CD4-positive, alpha-beta memory T cell (primary cell): Measurements from ENCODE around the gene ELMOD3. TPM values are rescaled to one million over a fixed set of nuclear protein-coding genes. Genes with fewer than 3 reads are reported as not detected.
"Not testable (repeated sequence)": the region's sequence is repeated elsewhere in the genome, so short reads cannot be mapped to it uniquely, and the experiment has no call there.

ENCODE experiments used
- CTCF ChIA-PET: fragments of 350-600 bp; sonication (Branson Sonifier 250); formaldehyde crosslinking; loops from one replicate; lab custom pipeline; 2021; ENCODE audit warnings: inconsistent platforms; ENCODE audit not compliant: partially characterized antibody; lab: Charles Lee
- POLR2A ChIA-PET: fragments of 350-600 bp; sonication (Branson Sonifier 250); formaldehyde crosslinking; loops from one replicate; lab custom pipeline; 2021; ENCODE audit not compliant: partially characterized antibody; lab: Charles Lee
- DNase-seq, 5 donors: peaks; one replicate each; pipeline versions ENCODE4 v3.0.0 to v3.0.0-alpha.2; 2020 to 2022; ENCODE audit warnings: mixed read lengths in 1 of 5
- H3K27ac ChIP-seq: one replicate; pipeline ENCODE4 v1.7.0; 2013; ENCODE audit warnings: low read depth, low read length
- H3K27me3 ChIP-seq: 2 replicates; pipeline ENCODE4 v1.7.0; 2013; ENCODE audit warnings: mild to moderate bottlenecking, low read length, moderate library complexity; ENCODE audit not compliant: insufficient read depth
- H3K36me3 ChIP-seq: 2 replicates; pipeline ENCODE4 v1.7.0; 2013; ENCODE audit warnings: mild to moderate bottlenecking, low read length, moderate library complexity; ENCODE audit not compliant: insufficient read depth
- H3K4me1 ChIP-seq: 2 replicates; pipeline ENCODE4 v1.7.0; 2013; ENCODE audit warnings: mild to moderate bottlenecking, low read length, moderate library complexity; ENCODE audit not compliant: insufficient read depth
- H3K4me3 ChIP-seq, 2 donors: one replicate each; pipeline ENCODE4 v1.7.0; 2013; ENCODE audit warnings: low read length in 2 of 2, mild to moderate bottlenecking in 1 of 2
- H3K9me3 ChIP-seq, 2 donors: one replicate each; pipeline ENCODE4 v1.7.0; 2013; ENCODE audit warnings: low read length in 2 of 2, control low read depth in 1 of 2; ENCODE audit not compliant: control insufficient read depth in 1 of 2
- H3K27ac Mint-ChIP-seq, 7 donors: one replicate each; pipeline ENCODE4 v1.8.0; 2020 to 2021; ENCODE audit warnings: mixed read lengths in 7 of 7, mild to moderate bottlenecking in 6 of 7, inconsistent platforms in 3 of 7, moderate library complexity in 3 of 7
- H3K27me3 Mint-ChIP-seq, 2 donors: one replicate each; pipeline ENCODE4 v1.8.0; 2020 to 2021; ENCODE audit warnings: mixed read lengths in 2 of 2
- H3K36me3 Mint-ChIP-seq, 2 donors: one replicate each; pipeline ENCODE4 v1.8.0; 2020 to 2021; ENCODE audit warnings: mixed read lengths in 2 of 2, inconsistent platforms in 1 of 2, mild to moderate bottlenecking in 1 of 2
- H3K4me1 Mint-ChIP-seq, 4 donors: one replicate each; pipeline ENCODE4 v1.8.0; 2020 to 2021; ENCODE audit warnings: mixed read lengths in 4 of 4, mild to moderate bottlenecking in 1 of 4
- H3K4me3 Mint-ChIP-seq, 8 donors: one replicate each; pipeline ENCODE4 v1.8.0; 2020 to 2021; ENCODE audit warnings: mixed read lengths in 8 of 8, mild to moderate bottlenecking in 7 of 8, moderate library complexity in 6 of 8, inconsistent platforms in 3 of 8
- H3K9me3 Mint-ChIP-seq, 8 donors: one replicate each; pipeline ENCODE4 v1.8.0; 2020 to 2021; ENCODE audit warnings: mixed read lengths in 8 of 8, mild to moderate bottlenecking in 5 of 8, inconsistent platforms in 3 of 8, moderate library complexity in 1 of 8
- intact Hi-C: fragments of 100-400 bp; cut with micrococcal nuclease; formaldehyde crosslinking; loops from one replicate; pipeline ENCODE4 v1.15.1; 2023
- polyA plus RNA-seq, 2 donors: library from polyadenylated mRNA; unstranded; fragments of 300-500 nt; fragmentation: Illumina TruSeq; gene quantifications; one replicate each; pipeline ENCODE4 v1.2.3, GENCODE V29; 2021
- total RNA-seq, 2 experiments: library from RNA; stranded (reverse); gene quantifications; one replicate each; pipeline ENCODE4 v1.2.3, GENCODE V29; 2021

ELMOD3 gene
- total and polyA plus RNA-seq, 4 experiments from 2014 or later, result 10.1 to 33.2 (median 20.5) TPM

DNA sequence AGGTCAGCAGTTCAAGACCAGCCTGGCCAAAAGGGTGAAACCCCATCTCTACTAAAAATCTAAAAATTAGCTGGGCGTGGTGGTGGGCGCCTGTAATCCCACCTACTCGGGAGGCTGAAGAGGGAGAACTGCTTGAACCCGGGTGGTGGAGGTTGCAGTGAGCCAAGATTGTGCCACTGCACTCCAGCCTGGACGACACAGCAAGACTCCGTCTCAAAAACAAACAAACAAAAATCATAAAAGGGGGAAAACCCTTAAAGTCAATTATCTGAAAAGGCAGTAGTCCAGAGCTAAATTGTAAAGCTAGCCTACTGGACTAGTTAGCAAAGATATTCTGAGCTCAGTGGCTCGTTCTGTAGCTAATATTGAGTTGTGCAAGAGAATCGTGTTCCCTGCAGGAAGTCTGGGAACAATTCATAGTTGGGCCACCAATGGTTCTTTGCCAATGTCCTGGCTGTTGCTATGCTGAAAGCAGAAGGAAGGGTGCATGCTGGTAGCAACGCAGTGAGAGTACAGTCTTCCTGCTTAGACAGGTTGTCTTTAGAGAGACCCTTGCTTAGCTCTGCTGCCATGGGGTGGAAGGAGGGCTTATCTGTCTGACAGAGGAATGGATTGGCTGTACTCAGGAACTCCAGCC, 31.1 kb upstream of the ELMOD3 start:
- intact Hi-C loops, result loop anchor here (10.0 kb wide), 1 partner anchor 291 kb away; the partner anchor contains the start of genes C2orf68 and USP39
- H3K36me3 Mint-ChIP-seq, result peaks cover 86 to 97% of the 10 kb centered on the region in 2 donors

DNA sequence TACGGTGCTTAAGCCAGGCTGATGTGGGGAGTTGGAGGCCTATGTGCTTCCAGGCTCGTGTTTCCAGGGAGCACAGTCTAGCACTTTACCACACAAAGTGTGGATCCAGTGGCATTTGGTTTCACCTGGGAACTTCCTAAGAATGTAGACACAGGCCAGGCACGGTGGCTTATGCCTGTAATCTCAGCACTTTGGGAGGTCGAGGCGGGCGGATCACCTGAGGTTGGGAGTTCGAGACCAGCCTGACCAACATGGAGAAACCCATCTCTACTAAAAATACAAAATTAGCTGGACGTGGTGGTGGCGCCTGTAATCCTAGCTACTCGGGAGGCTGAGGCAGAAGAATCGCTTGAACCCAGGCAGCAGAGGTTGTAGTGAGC, 30.6 kb upstream of the ELMOD3 start:
- intact Hi-C loops, result loop anchor here (10.0 kb wide), 1 partner anchor 291 kb away; the partner anchor contains the start of genes C2orf68 and USP39
- not testable (repeated sequence) for H3K9me3 ChIP-seq, H3K9me3 Mint-ChIP-seq, DNase-seq, H3K27me3 ChIP-seq, H3K27me3 Mint-ChIP-seq, H3K4me3 ChIP-seq
- Histone ChIP-seq H3K4me1 (peaks cover 78% of the 10 kb centered on the region), H3K27ac (peak overlapping the region; percentile 98), H3K36me3 (peaks cover 56% of the 10 kb centered on the region)
- H3K27ac Mint-ChIP-seq, result peak overlapping the region; percentile 79 to 100 (median 93)
- peaks cover 81 to 94% of the 10 kb centered on the region in 2 donors for H3K36me3 Mint-ChIP-seq
- ChIA-PET CTCF (interaction anchor here (0.9 to 5.5 kb wide), 5 partner anchors 11 to 227 kb away, joined by 3 to 28 read pairs (median 4); no protein-coding TSS in a partner anchor), POLR2A (interaction anchor here (1.7 to 12.9 kb wide), 3 partner anchors 11 to 216 kb away, joined by 3 to 268 read pairs (median 240); partner anchors contain the start of genes ELMOD3 and RETSAT)
- peak overlapping the region; percentile 92 to 100 (median 98) for H3K4me3 Mint-ChIP-seq
- peaks cover 53 to 99% (median 66%) of the 10 kb centered on the region in 4 donors for H3K4me1 Mint-ChIP-seq

More for the DNA sequence above, 31.1 kb upstream of the ELMOD3 start:
- H3K27ac Mint-ChIP-seq, result peak overlapping the region; percentile 79 to 100 (median 93)
- CTCF ChIA-PET, result interaction anchor here (0.9 to 5.5 kb wide), 5 partner anchors 11 to 228 kb away, joined by 3 to 28 read pairs (median 4); no protein-coding TSS in a partner anchor
- H3K9me3 ChIP-seq, result no peaks in the 10 kb centered on the region
- H3K4me1 Mint-ChIP-seq, result peaks cover 55 to 99% (median 67%) of the 10 kb centered on the region in 4 donors
- DNase-seq, result no peak
- POLR2A ChIA-PET, result interaction anchor here (1.7 to 12.9 kb wide), 3 partner anchors 10 to 216 kb away, joined by 3 to 268 read pairs (median 240); partner anchors contain the start of genes ELMOD3 and RETSAT
- no peaks in the 10 kb centered on the region for H3K9me3 Mint-ChIP-seq
- H3K27me3 Mint-ChIP-seq, result no peaks in the 10 kb centered on the region
- peaks cover 59% of the 10 kb centered on the region for H3K36me3 ChIP-seq
- H3K27me3 ChIP-seq, result no peaks in the 10 kb centered on the region
- peak overlapping the region; percentile 92 to 100 (median 98) for H3K4me3 Mint-ChIP-seq
- H3K4me3 ChIP-seq, result no peak overlapping the region
- peak overlapping the region; percentile 21 for H3K27ac ChIP-seq
- peaks cover 78% of the 10 kb centered on the region for H3K4me1 ChIP-seq

DNA sequence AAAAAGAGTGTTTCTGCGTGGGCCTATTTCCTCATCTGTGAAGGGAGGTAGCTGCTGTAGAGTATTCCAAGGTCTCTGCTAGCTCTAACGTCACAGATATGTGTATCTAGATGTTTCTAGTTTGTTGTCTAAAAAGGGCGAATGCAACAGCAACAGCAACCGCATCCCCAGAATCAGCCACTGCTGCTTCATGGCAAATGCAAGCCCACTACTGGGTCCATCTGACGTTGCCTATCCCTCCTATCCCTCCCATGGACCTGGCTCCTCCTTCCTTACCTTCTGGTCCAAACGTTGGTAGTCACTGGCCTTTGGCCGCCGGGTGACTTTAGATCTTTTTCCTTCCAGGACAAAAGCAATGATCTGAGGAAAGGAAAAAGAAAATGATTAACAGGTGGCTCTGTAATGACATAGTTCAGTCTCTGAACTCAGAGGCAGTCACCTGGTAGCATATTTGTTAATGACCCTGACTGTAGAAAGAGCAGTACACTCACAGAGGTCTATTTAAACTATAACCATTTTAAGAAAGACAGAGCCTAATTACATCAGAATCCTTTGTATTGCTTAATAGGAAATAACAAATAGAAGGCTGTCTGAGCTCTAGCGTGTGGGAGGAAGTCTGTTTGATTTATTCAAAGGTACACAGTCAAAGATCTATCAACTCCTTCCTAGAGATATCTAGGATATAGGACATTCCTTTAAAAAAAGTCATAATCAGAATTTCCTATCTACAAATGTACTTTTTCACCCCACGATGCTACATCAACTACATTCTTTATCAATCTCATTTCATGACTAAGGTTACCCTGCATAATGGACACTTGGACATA, 29.7 kb upstream of the ELMOD3 start:
- Histone ChIP-seq H3K27ac (peak overlapping the region; percentile 98), H3K9me3 (no peaks in the 10 kb centered on the region), H3K27me3 (no peaks in the 10 kb centered on the region), H3K36me3 (peaks cover 49% of the 10 kb centered on the region), H3K4me3 (peak overlapping the region; percentile 99 to 100), H3K4me1 (peaks cover 76% of the 10 kb centered on the region)
- Mint-ChIP-seq H3K27ac (peak overlapping the region; percentile 49 to 100 (median 99)), H3K27me3 (no peaks in the 10 kb centered on the region), H3K9me3 (no peaks in the 10 kb centered on the region), H3K4me1 (peaks cover 49 to 97% (median 63%) of the 10 kb centered on the region in 4 donors), H3K36me3 (peaks cover 75 to 86% of the 10 kb centered on the region in 2 donors), H3K4me3 (peak overlapping the region; percentile 92 to 100 (median 98))
- ChIA-PET POLR2A (interaction anchor here (0.6 to 12.9 kb wide), 8 partner anchors 12 to 353 kb away, joined by 3 to 268 read pairs (median 4); partner anchors contain the start of genes ELMOD3, GGCX, KCMF1 and RETSAT), CTCF (interaction anchor here (1.0 to 5.5 kb wide), 5 partner anchors 16 to 227 kb away, joined by 3 to 28 read pairs (median 4); no protein-coding TSS in a partner anchor)
- intact Hi-C loops, result loop anchor here (10.0 kb wide), 1 partner anchor 290 kb away; the partner anchor contains the start of genes C2orf68 and USP39
- peak in 1 of 5 donors; percentile 60 for DNase-seq

DNA sequence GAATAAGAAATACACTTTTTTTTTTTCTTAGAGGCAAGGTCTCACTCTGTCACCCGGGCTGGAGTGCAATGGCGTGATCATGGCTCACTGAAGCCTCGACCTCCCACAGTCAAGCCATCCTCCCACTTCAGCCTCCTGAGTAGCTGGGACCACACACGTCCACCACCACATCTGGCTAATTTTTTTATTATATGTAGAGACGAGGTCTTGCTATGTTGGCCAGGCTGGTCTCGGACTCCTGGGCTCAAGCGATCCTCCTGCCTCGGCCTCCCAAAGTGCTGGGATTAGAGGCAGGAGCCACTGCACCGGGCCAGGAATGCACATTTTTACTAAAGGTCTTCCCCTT, 29.1 kb upstream of the ELMOD3 start:
- H3K4me3 Mint-ChIP-seq, result peak overlapping the region; percentile 92 to 100 (median 98)
- H3K36me3 Mint-ChIP-seq, result peaks cover 69 to 80% of the 10 kb centered on the region in 2 donors
- peaks cover 43% of the 10 kb centered on the region for H3K36me3 ChIP-seq
- peaks cover 44 to 91% (median 57%) of the 10 kb centered on the region in 4 donors for H3K4me1 Mint-ChIP-seq
- H3K4me1 ChIP-seq, result peaks cover 70% of the 10 kb centered on the region
- H3K27me3 Mint-ChIP-seq, result no peaks in the 10 kb centered on the region
- POLR2A ChIA-PET, result interaction anchor here (0.8 to 12.9 kb wide), 8 partner anchors 12 to 781 kb away, joined by 3 to 268 read pairs (median 18); partner anchors contain the start of genes ELMOD3, GGCX, KCMF1 and MAT2A
- no peak for DNase-seq
- CTCF ChIA-PET, result interaction anchor here (1.0 to 5.5 kb wide), 3 partner anchors 26 to 227 kb away, joined by 3 to 28 read pairs (median 4); no protein-coding TSS in a partner anchor
- H3K27me3 ChIP-seq, result no peaks in the 10 kb centered on the region
- H3K4me3 ChIP-seq, result peak overlapping the region; percentile 99 to 100
- peak overlapping the region; percentile 98 for H3K27ac ChIP-seq
- no peaks in the 10 kb centered on the region for H3K9me3 ChIP-seq
- no peaks in the 10 kb centered on the region for H3K9me3 Mint-ChIP-seq
- intact Hi-C loops, result loop anchor here (10.0 kb wide), 1 partner anchor 289 kb away; the partner anchor contains the start of genes C2orf68 and USP39
- peak overlapping the region; percentile 49 to 100 (median 99) for H3K27ac Mint-ChIP-seq

DNA sequence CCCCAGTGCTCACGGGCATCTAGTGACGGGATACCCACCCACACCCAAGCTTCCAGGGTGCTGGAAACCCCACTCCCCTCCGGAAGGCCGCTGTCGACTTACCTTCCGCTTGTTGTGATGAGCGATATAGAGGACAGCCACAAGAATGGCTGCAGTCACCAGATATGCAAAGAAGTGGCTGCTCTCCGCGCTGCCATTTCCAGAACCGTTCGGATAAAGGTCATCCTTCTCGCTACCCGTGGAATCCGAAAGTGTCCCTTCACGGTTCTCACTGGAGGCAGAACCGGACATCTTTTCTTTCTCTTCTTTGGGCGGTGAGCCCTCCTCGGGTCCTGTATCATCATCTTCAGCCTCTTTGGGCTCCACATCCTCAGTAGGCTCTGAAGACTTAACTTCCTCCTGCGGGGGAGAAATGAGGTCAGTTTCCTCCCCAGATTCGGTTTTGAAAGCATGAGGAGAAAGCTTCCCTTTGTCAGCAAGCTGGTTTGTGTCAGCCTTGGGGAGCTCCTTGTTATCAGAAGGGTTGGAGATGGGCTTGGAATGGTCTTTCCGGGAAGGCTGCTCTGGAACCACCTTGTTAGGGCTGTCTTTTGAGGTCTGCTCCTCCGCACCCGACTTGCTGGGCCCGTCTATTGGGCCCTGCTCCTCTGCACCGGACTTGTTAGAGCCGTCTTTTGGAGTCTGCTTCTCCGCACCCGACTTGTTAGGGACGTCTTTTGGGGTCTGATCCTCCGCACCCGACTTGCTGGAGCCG, 28.0 kb upstream of the ELMOD3 start:
- Histone ChIP-seq H3K27ac (peak overlapping the region; percentile 98), H3K27me3 (no peaks in the 10 kb centered on the region), H3K4me3 (peak overlapping the region; percentile 99 to 100), H3K9me3 (no peaks in the 10 kb centered on the region), H3K4me1 (peaks cover 58% of the 10 kb centered on the region), H3K36me3 (peaks cover 33% of the 10 kb centered on the region)
- Mint-ChIP-seq H3K27ac (peak overlapping the region; percentile 97 to 100 (median 100)), H3K4me3 (peak overlapping the region; percentile 92 to 100 (median 98)), H3K27me3 (no peaks in the 10 kb centered on the region), H3K36me3 (peaks cover 58 to 69% of the 10 kb centered on the region in 2 donors), H3K4me1 (peaks cover 33 to 79% (median 47%) of the 10 kb centered on the region in 4 donors), H3K9me3 (no peaks in the 10 kb centered on the region)
- peak; percentile 57 to 74 (median 65) for DNase-seq
- intact Hi-C loops, result loop anchor here (1.0 to 10.0 kb wide), 4 partner anchors 8 to 288 kb away; partner anchors contain the start of genes C2orf68 and USP39
- ChIA-PET POLR2A (interaction anchor here (0.5 to 12.9 kb wide), 41 partner anchors 9 to 1115 kb away, joined by 3 to 268 read pairs (median 6); partner anchors contain the start of genes C2orf68, CAPG, ELMOD3 and GGCX), CTCF (interaction anchor here (0.6 to 5.5 kb wide), 10 partner anchors 9 to 387 kb away, joined by 3 to 28 read pairs (median 6); partner anchors contain the start of genes ELMOD3, RETSAT and SH2D6)
